SK-N-SH (cell line): ENCODE measurements around the gene SSBP2. TPM values are rescaled to one million over a fixed set of nuclear protein-coding genes. Genes with fewer than 3 reads are reported as not detected.

Experiments
- CTCF ChIA-PET: fragments of 300-600, 350-600 bp; formaldehyde crosslinking; extraction: SDS; loops from one replicate; lab custom pipeline; 2021; lab: Yijun Ruan, JAX
- POLR2A ChIA-PET: fragments of 350-600 bp; sonication (Branson Sonifier 250); formaldehyde crosslinking; extraction: SDS; loops from one replicate; lab custom pipeline; 2020; ENCODE audit warnings: antibody characterized with exemption, inconsistent platforms; lab: Yijun Ruan, JAX
- DNase-seq: peaks from one replicate; pipeline ENCODE4 v3.0.0; 2012
- H2AFZ ChIP-seq: fragments of 200-600 bp; sonication (generic); 2 replicates; pipeline ENCODE4 v1.8.1; 2016; ENCODE audit warnings: antibody characterized with exemption, mild to moderate bottlenecking, low read depth
- H3F3A ChIP-seq: fragments of 200-600 bp; sonication (generic); replicated peaks from 2 replicates; pipeline ENCODE3; 2016; ENCODE audit warnings: antibody characterized with exemption, mild to moderate bottlenecking; ENCODE audit not compliant: insufficient read depth
- H3K27ac ChIP-seq, 2 experiments: fragments of 200-500 bp in 1 of 2; fragments of 200-600 bp in 1 of 2; sonication (Bioruptor generic) in 1 of 2; sonication (generic), shearing (Covaris generic) in 1 of 2; 2 replicates each; pipeline versions ENCODE4 v1.5.1 to v1.6.1; 2014 to 2016; ENCODE audit warnings: low read depth in 2 of 2, inconsistent platforms in 1 of 2, low read length in 1 of 2, mild to moderate bottlenecking in 1 of 2, mixed read lengths in 1 of 2
- H3K27me3 ChIP-seq: fragments of 200-600 bp; sonication (generic), shearing (Covaris generic); 2 replicates; pipeline ENCODE4 v1.6.1; 2016; ENCODE audit warnings: mixed run types; ENCODE audit not compliant: insufficient read depth
- H3K36me3 ChIP-seq, 2 experiments: fragments of 200-500 bp in 1 of 2; fragments of 200-600 bp in 1 of 2; sonication (Bioruptor generic) in 1 of 2; sonication (generic) in 1 of 2; replicated peaks in 1 of 2; 2 replicates each; pipeline versions ENCODE3 to v1.5.1; 2014 to 2016; ENCODE audit warnings: low read length in 1 of 2, mild to moderate bottlenecking in 1 of 2; ENCODE audit not compliant: insufficient read depth in 2 of 2, control insufficient read depth in 1 of 2
- H3K4me1 ChIP-seq, 2 experiments: fragments of 200-500 bp in 1 of 2; fragments of 200-600 bp in 1 of 2; sonication (Bioruptor generic) in 1 of 2; sonication (generic), shearing (Covaris generic) in 1 of 2; 2 replicates each; pipeline versions ENCODE4 v1.5.1 to v1.6.1; 2014 to 2016; ENCODE audit warnings: low read depth in 1 of 2, low read length in 1 of 2, mixed run types in 1 of 2; ENCODE audit not compliant: insufficient read depth in 2 of 2, control insufficient read depth in 1 of 2
- H3K4me2 ChIP-seq: fragments of 200-600 bp; sonication (generic), shearing (Covaris generic); 2 replicates; pipeline ENCODE4 v1.6.1; 2017; ENCODE audit warnings: mixed run types
- H3K4me3 ChIP-seq, 2 experiments: fragments of 200-500 bp in 1 of 2; fragments of 200-600 bp in 1 of 2; sonication (Bioruptor generic) in 1 of 2; sonication (generic), shearing (Covaris generic) in 1 of 2; 2 replicates each; pipeline versions ENCODE4 v1.5.1 to v1.8.1; 2014 to 2016; ENCODE audit warnings: low read depth in 2 of 2, inconsistent platforms in 1 of 2, low read length in 1 of 2, mild to moderate bottlenecking in 1 of 2, mixed read lengths in 1 of 2, moderate library complexity in 1 of 2
- H3K79me2 ChIP-seq: fragments of 200-600 bp; sonication (generic); 2 replicates; pipeline ENCODE4 v1.8.1; 2017; ENCODE audit warnings: mild to moderate bottlenecking; ENCODE audit not compliant: insufficient read depth
- H3K9ac ChIP-seq: fragments of 200-600 bp; sonication (generic); 2 replicates; pipeline ENCODE4 v1.6.1; 2017; ENCODE audit warnings: mixed run types
- H3K9me2 ChIP-seq: fragments of 200-600 bp; sonication (generic); 2 replicates; pipeline ENCODE4 v1.6.1; 2017; ENCODE audit warnings: mixed run types
- H3K9me3 ChIP-seq: fragments of 200-600 bp; sonication (generic); 2 replicates; pipeline ENCODE4 v1.6.1; 2017; ENCODE audit warnings: mixed run types, mild to moderate bottlenecking, moderate library complexity
- H4K20me1 ChIP-seq: fragments of 200-600 bp; sonication (generic); 2 replicates; pipeline ENCODE4 v1.6.1; 2017; ENCODE audit warnings: mild to moderate bottlenecking, mixed run types; ENCODE audit not compliant: insufficient read depth
- FOSL2 ChIP-seq: IDR thresholded peaks from 2 replicates; pipeline ENCODE4 v1.4.0; 2012; ENCODE audit warnings: low read depth, mild to moderate bottlenecking, moderate library complexity, borderline replicate concordance
- FOXJ3 ChIP-seq: sonication (generic); formaldehyde crosslinking; IDR thresholded peaks from 2 replicates; pipeline ENCODE4 v1.5.1; 2020; ENCODE audit warnings: mild to moderate bottlenecking, missing genetic modification reagents
- FOXM1 ChIP-seq: IDR thresholded peaks from 2 replicates; pipeline ENCODE4 v1.4.0; 2012; ENCODE audit warnings: low read depth, mild to moderate bottlenecking
- GATA2 ChIP-seq: sonication (generic); formaldehyde crosslinking; IDR thresholded peaks from 2 replicates; pipeline ENCODE4 v1.5.0; 2020; ENCODE audit warnings: mild to moderate bottlenecking, missing genetic modification reagents
- JUND ChIP-seq: IDR thresholded peaks from 2 replicates; pipeline ENCODE4 v1.4.0; 2012
- MEF2A ChIP-seq: IDR thresholded peaks from 2 replicates; pipeline ENCODE4 v1.4.0; 2012; ENCODE audit warnings: low read depth, borderline replicate concordance
- MXI1 ChIP-seq: IDR thresholded peaks from 2 replicates; pipeline ENCODE4 v1.6.1; 2012; ENCODE audit warnings: mild to moderate bottlenecking, low read depth, low read length, improper control_type of control experiment
- NFIC ChIP-seq: IDR thresholded peaks from 2 replicates; pipeline ENCODE4 v1.4.0; 2012; ENCODE audit warnings: borderline replicate concordance
- PBX3 ChIP-seq: IDR thresholded peaks from 2 replicates; pipeline ENCODE4; 2012
- POLR2AphosphoS5 ChIP-seq: IDR thresholded peaks from 2 replicates; pipeline ENCODE4 v1.6.1; 2012; ENCODE audit warnings: low read depth, low read length
- RAD21 ChIP-seq: IDR thresholded peaks from 2 replicates; pipeline ENCODE4 v1.6.1; 2012; ENCODE audit warnings: mild to moderate bottlenecking, low read length
- RCOR1 ChIP-seq: fragments of 150-350 bp; IDR thresholded peaks from 2 replicates; pipeline ENCODE4 v1.6.1; 2017; ENCODE audit warnings: antibody characterized with exemption, low read length
- RFX5 ChIP-seq: IDR thresholded peaks from 2 replicates; pipeline ENCODE4 v1.6.1; 2012; ENCODE audit warnings: mild to moderate bottlenecking, improper control_type of control experiment, low read length
- RXRA ChIP-seq: IDR thresholded peaks from 2 replicates; pipeline ENCODE4 v1.4.0; 2012; ENCODE audit warnings: low read depth, mild to moderate bottlenecking, borderline replicate concordance
- TCF12 ChIP-seq: IDR thresholded peaks from 2 replicates; pipeline ENCODE4 v1.4.0; 2012
- TEAD4 ChIP-seq: IDR thresholded peaks from 2 replicates; pipeline ENCODE4 v1.4.0; 2012; ENCODE audit warnings: mild to moderate bottlenecking, borderline replicate concordance; ENCODE audit not compliant: insufficient read depth
- USF2 ChIP-seq: fragments of 150-350 bp; IDR thresholded peaks from 2 replicates; pipeline ENCODE4 v1.6.1; 2017; ENCODE audit warnings: antibody characterized with exemption, low read length, low read depth, borderline replicate concordance
- YY1 ChIP-seq: IDR thresholded peaks from 2 replicates; pipeline ENCODE4 v1.4.0; 2012; ENCODE audit warnings: low read depth, mild to moderate bottlenecking
- ZBTB33 ChIP-seq: IDR thresholded peaks from 2 replicates; pipeline ENCODE4 v1.4.0; 2012; ENCODE audit warnings: low read depth, borderline replicate concordance
- WGBS: methylation state at CpG from one replicate; pipeline ENCODE4 v1.1.6; 2017; ENCODE audit warnings: low lambda C conversion rate; 5-methylcytosine and 5-hydroxymethylcytosine counted together
- polyA plus RNA-seq, 3 experiments: library from polyadenylated mRNA; depleted of rRNA; stranded (reverse); fragments of >200 nt; gene quantifications; 2 replicates each; pipeline ENCODE4 v1.2.3, GENCODE V29; 2012

SSBP2 gene
- polyA plus RNA-seq, 1 of the 3 experiments (the other 2 are of a cell fraction) = 35.3 TPM

GRCh38 chr5:81754621-81755020 is 3.7 kb upstream of the SSBP2 start:
- no peak overlapping the region for H3K9ac ChIP-seq
- CTCF ChIA-PET = interaction anchor here (0.6 to 2.5 kb wide), 5 partner anchors 17 to 465 kb away, joined by 3 to 8 read pairs (median 5); no protein-coding TSS in a partner anchor

More at GRCh38 chr5:81754621-81755020, 3.7 kb upstream of the SSBP2 start:
- Histone ChIP-seq H3K9me3 (no peaks in the 10 kb centered on the region), H2AFZ (no peak overlapping the region), H3K27ac (peak overlapping the region in 1 of 2 experiments; percentile 65; a peak in 2 of 4 replicates), H3K4me2 (no peak overlapping the region), H3K79me2 (no peaks in the 10 kb centered on the region; the same call in 1 of the 2 replicates), H3K9me2 (no peaks in the 10 kb centered on the region), H3K36me3 (no peaks in the 10 kb centered on the region), H3F3A (peaks cover 4% of the 10 kb centered on the region), H3K4me1 (peaks cover 7 to 17% of the 10 kb centered on the region in 2 experiments; a peak in 3 of 4 replicates), H3K4me3 (no peak overlapping the region), H4K20me1 (no peaks in the 10 kb centered on the region), H3K27me3 (no peaks in the 10 kb centered on the region)
- DNase-seq = no peak
- POLR2A ChIA-PET = no interaction called here
- WGBS = 77% methylated on average over 2 of the region's 2 CpGs
- TF ChIP-seq RAD21 (no peak), RCOR1 (no peak), RFX5 (no peak), GATA2 (CRISPR knock-in tag) (no peak), YY1 (no peak), TCF12 (no peak), POLR2AphosphoS5 (no peak), RXRA (no peak), PBX3 (no peak), ZBTB33 (no peak), MEF2A (no peak), USF2 (no peak), FOSL2 (no peak), MXI1 (no peak), JUND (no peak), TEAD4 (no peak), NFIC (no peak), FOXJ3 (CRISPR knock-in tag) (no peak), FOXM1 (no peak)
